SU-DHL-6 (cell line): Measurements from ENCODE around the gene CD5L.

Experiments
- H2AFZ ChIP-seq: fragments of 200-600 bp; sonication (generic); 2 replicates; pipeline ENCODE4 v1.6.1; 2014; ENCODE audit warnings: low read depth, mild to moderate bottlenecking, moderate library complexity, mixed read lengths, antibody characterized with exemption, low read length; ENCODE audit not compliant: severe bottlenecking
- H3F3A ChIP-seq: fragments of 200-600 bp; shearing (Covaris generic); 2 replicates; pipeline ENCODE4 v1.6.0; 2016; ENCODE audit warnings: antibody characterized with exemption, mild to moderate bottlenecking; ENCODE audit not compliant: insufficient read depth
- H3K27ac ChIP-seq: fragments of 200-600 bp; sonication (generic); 2 replicates; pipeline ENCODE4 v1.5.1; 2016; ENCODE audit warnings: low read depth, mild to moderate bottlenecking, low read length, moderate library complexity, mixed read lengths
- H3K27me3 ChIP-seq: fragments of 200-600 bp; sonication (generic), shearing (Covaris generic); 2 replicates; pipeline ENCODE4 v1.6.0; 2014; ENCODE audit warnings: mild to moderate bottlenecking, low read length
- H3K36me3 ChIP-seq: fragments of 200-600 bp; sonication (generic); 2 replicates; pipeline ENCODE4 v1.6.1; 2014; ENCODE audit warnings: mild to moderate bottlenecking, low read length, mixed read lengths
- H3K4me2 ChIP-seq: fragments of 300-600, 200-600 bp; shearing (Covaris generic), sonication (generic); 2 replicates; pipeline ENCODE4 v1.6.0; 2014; ENCODE audit warnings: low read length, low read depth, mild to moderate bottlenecking; ENCODE audit not compliant: poor library complexity, severe bottlenecking
- H3K4me3 ChIP-seq: fragments of 200-600 bp; sonication (generic); 2 replicates; pipeline ENCODE4 v1.5.1; 2014; ENCODE audit warnings: antibody characterized with exemption, low read length, mild to moderate bottlenecking, mixed read lengths; ENCODE audit not compliant: insufficient read depth, poor library complexity, severe bottlenecking
- H3K79me2 ChIP-seq: fragments of 200-600 bp; sonication (generic); 2 replicates; pipeline ENCODE4 v1.6.1; 2014; ENCODE audit warnings: mild to moderate bottlenecking, low read length, moderate library complexity; ENCODE audit not compliant: insufficient read depth
- H3K9ac ChIP-seq: fragments of 200-600 bp; sonication (generic); 2 replicates; pipeline ENCODE4 v1.7.0; 2014; ENCODE audit warnings: mild to moderate bottlenecking, low read length
- H3K9me2 ChIP-seq: fragments of 200-600 bp; sonication (generic); replicated peaks from 2 replicates; pipeline ENCODE4 v1.6.1; 2014; ENCODE audit warnings: low read length; ENCODE audit not compliant: insufficient read depth
- H3K9me3 ChIP-seq: fragments of 200-600 bp; sonication (generic); 2 replicates; pipeline ENCODE4 v1.6.1; 2014; ENCODE audit warnings: low read length, mixed read lengths; ENCODE audit not compliant: insufficient read depth
- H4K20me1 ChIP-seq: fragments of 200-600 bp; sonication (generic); 2 replicates; pipeline ENCODE4 v1.6.1; 2014; ENCODE audit warnings: low read depth, mild to moderate bottlenecking, antibody characterized with exemption, low read length, moderate library complexity, mixed read lengths
- EZH2phosphoT487 ChIP-seq: fragments of 200-600 bp; sonication (generic), shearing (Covaris generic); conservative IDR thresholded peaks from 2 replicates; pipeline ENCODE4 v1.6.1; 2018; ENCODE audit warnings: mild to moderate bottlenecking, antibody characterized with exemption, low read length, moderate library complexity, mixed read lengths
- TF ChIP-seq, protein P1 (sequence below): fragments of 200-600 bp; sonication (generic); IDR thresholded peaks from one replicate; pipeline ENCODE4 v1.5.1; 2017; ENCODE audit warnings: antibody characterized with exemption, mild to moderate bottlenecking, low read length, moderate library complexity; ENCODE audit not compliant: insufficient read depth, poor library complexity, severe bottlenecking

CD5L gene

DNA sequence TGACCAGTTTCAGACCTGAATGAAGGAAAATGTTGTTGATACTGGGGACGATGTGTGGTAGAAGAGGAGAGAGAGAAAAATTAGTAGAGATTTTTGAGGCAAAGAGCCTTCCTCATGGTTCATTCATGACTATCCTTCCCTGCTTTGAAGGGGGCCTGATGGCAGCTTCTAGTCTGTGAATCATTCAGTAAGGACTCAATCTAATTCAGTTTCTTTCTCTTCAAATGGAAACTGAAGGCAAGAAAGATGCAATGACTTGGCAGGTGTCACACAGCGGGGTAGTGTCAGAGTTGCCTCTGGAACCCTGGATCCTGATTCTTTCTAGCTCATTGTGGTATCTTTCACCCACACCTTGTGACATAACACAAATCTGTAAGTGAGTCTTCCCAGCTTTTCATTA lies 14.9 kb upstream of the CD5L start:
- H3K27me3 ChIP-seq: no peaks in the 10 kb centered on the region
- no peaks in the 10 kb centered on the region for H3K9me2 ChIP-seq
- no peak overlapping the region for H3K4me2 ChIP-seq
- TF ChIP-seq, protein P1, sequence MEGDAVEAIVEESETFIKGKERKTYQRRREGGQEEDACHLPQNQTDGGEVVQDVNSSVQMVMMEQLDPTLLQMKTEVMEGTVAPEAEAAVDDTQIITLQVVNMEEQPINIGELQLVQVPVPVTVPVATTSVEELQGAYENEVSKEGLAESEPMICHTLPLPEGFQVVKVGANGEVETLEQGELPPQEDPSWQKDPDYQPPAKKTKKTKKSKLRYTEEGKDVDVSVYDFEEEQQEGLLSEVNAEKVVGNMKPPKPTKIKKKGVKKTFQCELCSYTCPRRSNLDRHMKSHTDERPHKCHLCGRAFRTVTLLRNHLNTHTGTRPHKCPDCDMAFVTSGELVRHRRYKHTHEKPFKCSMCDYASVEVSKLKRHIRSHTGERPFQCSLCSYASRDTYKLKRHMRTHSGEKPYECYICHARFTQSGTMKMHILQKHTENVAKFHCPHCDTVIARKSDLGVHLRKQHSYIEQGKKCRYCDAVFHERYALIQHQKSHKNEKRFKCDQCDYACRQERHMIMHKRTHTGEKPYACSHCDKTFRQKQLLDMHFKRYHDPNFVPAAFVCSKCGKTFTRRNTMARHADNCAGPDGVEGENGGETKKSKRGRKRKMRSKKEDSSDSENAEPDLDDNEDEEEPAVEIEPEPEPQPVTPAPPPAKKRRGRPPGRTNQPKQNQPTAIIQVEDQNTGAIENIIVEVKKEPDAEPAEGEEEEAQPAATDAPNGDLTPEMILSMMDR: no peak
- no peak for TF ChIP-seq EZH2phosphoT487
- no peak overlapping the region for H3K4me3 ChIP-seq
- no peaks in the 10 kb centered on the region for H3K79me2 ChIP-seq
- H3K9me3 ChIP-seq: no peaks in the 10 kb centered on the region
- H2AFZ ChIP-seq: no peak overlapping the region
- no peaks in the 10 kb centered on the region for H3F3A ChIP-seq
- no peak overlapping the region for H3K9ac ChIP-seq
- no peaks in the 10 kb centered on the region for H4K20me1 ChIP-seq
- no peak overlapping the region for H3K27ac ChIP-seq
- no peaks in the 10 kb centered on the region for H3K36me3 ChIP-seq

DNA sequence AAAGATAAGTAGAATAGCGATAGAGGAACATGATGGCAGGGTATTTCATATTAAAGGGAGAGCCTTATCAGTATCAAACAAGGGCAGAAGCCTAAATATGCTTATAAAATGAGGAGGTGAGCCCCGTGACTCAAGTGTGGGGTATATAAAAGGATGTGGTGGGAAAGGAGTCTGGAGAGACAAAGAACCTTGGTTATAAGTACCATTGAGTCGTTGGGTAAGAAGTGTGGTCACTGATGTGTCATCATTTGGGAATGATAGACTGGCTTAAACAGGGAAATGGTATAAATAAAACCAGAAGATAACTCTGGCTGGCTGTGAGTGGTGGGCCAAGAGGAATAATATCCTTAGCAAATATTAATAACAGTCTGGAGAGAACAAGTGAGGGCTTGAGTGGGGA lies 10.9 kb upstream of the CD5L start:
- Histone ChIP-seq H3K4me2 (no peak overlapping the region), H2AFZ (no peak overlapping the region), H3K27ac (no peak overlapping the region), H3K9me2 (no peaks in the 10 kb centered on the region), H3K9me3 (no peaks in the 10 kb centered on the region), H3F3A (peaks cover 9% of the 10 kb centered on the region), H3K79me2 (no peaks in the 10 kb centered on the region), H3K4me3 (no peak overlapping the region), H4K20me1 (no peaks in the 10 kb centered on the region), H3K27me3 (no peaks in the 10 kb centered on the region), H3K36me3 (no peaks in the 10 kb centered on the region), H3K9ac (no peak overlapping the region)
- TF ChIP-seq, protein P1: no peak
- no peak for TF ChIP-seq EZH2phosphoT487

DNA sequence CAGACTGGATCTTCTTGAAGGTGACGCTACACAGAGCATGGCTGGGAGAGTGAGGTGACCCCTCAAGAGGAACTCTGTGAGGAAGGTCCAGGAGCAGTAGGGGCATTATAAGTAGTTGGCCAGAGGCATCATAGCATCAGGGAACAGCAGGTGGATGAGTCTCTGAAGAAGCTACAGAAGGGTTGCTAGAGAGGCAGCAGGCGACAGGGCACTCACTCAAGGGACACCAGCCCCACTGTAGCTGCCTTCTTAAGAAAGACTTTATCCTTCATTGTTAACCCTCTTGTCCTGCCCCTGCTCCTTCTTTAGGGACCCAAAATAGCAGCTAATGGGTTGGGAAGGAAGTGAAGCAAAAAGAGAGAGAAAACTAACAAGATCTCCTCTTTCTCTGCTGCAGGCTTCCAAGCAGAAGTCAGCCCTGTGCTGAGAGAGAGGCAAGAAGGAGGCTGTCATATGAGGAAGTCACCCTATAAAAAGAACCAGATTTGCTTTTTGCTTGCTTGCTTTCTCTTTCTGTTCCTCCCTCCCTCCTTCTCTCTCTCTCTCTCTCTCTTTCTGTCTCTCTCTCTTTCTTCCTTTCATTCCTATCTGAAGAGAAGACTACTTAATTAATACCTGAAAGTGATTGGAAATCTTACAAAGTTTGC lies 7.7 kb upstream of the CD5L start:
- peak overlapping the region; percentile 98 for H3K4me2 ChIP-seq
- no peaks in the 10 kb centered on the region for H3K36me3 ChIP-seq
- peaks cover 12% of the 10 kb centered on the region for H3F3A ChIP-seq
- no peaks in the 10 kb centered on the region for H4K20me1 ChIP-seq
- no peaks in the 10 kb centered on the region for H3K9me3 ChIP-seq
- no peaks in the 10 kb centered on the region for H3K79me2 ChIP-seq
- no peaks in the 10 kb centered on the region for H3K27me3 ChIP-seq
- H3K4me3 ChIP-seq: peak overlapping the region; percentile 58
- H2AFZ ChIP-seq: peak overlapping the region; percentile 24
- TF ChIP-seq, protein P1: no peak
- no peak for TF ChIP-seq EZH2phosphoT487
- peak overlapping the region; percentile 93 for H3K27ac ChIP-seq
- H3K9ac ChIP-seq: peak overlapping the region; percentile 64
- no peaks in the 10 kb centered on the region for H3K9me2 ChIP-seq
